GM18519 (cell line): ENCODE results near the gene MUC4.

Source experiments
- ATAC-seq: cut with Tn5 transposase; IDR thresholded peaks from one replicate; pipeline ENCODE4 v1.9.1; 2021; ENCODE audit warnings: mild to moderate bottlenecking, moderate library complexity; ENCODE audit not compliant: unreplicated experiment, low FRiP score

Gene MUC4

GRCh38 chr3:195708061-195708460 lies 103.7 kb downstream of the MUC4 start:
- no peak for ATAC-seq

DNA sequence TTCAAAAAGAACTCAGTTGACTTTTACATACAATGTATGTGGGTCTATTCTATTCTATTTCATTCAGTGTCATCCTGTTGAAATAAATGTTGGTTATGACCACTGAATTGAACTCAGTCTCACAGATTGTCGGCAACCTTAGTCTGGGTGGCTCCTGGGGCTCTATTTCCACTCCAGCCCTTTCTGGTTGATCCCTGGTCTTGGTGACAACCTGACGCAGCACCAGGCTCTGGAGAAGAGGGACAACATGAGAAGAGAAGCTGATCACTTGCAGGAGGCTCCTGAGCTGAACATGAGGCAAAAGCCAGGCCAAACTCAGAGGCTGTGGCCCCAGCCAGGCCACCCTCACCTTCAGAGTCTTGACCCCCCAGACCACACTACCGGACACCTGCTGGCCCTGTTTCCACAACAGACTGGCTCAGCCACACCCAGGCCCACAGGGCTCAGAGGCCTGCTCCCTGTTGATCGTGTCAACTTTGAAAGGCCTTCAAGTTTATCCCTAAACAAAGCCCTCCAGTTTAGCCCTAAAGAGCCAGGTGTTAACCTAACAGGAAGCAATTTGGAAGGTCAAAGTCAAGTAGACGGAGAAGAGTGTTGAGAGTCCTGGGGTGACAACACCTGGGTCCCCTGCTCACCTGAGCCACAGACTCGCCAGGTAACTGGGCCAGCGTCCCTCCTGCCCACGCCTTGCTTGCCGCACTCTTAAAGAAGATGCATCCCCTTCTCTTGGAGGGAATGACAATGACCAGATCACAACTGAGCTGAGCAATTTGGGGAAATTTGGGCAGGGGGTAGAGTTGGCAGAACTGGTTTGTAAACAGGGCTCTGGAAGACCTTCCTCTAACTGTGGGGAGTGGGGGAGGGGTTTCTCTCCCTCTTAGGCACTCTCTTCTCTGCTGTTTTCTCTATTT lies 106.4 kb downstream of the MUC4 start:
- ATAC-seq: no peak

GRCh38 chr3:195704433-195704999 lies 107.2 kb downstream of the MUC4 start:
- ATAC-seq: no peak

DNA sequence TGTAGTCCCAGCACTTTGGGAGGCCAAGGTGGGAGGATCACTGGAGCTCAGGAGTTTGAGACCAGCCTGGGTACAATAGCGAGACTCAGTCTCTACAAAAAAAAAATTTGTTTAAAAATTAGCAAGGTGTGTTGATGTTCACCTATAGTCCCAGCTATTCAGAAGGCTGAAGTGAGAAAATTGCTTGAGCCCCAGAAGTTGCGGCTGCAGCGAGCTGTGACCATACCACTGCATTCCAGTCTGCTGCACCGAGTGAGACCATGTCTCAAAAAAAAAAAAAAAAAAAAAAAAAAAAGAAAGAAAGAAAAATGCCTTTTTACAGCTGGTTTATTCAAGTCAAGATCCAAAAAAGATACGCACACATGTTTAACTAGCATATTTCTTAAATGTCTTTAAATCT lies 108.0 kb downstream of the MUC4 start:
- no peak for ATAC-seq

- no peak for ATAC-seq
These were observed 110.5 kb downstream of the MUC4 start for GRCh38 chr3:195701042-195701915.

DNA sequence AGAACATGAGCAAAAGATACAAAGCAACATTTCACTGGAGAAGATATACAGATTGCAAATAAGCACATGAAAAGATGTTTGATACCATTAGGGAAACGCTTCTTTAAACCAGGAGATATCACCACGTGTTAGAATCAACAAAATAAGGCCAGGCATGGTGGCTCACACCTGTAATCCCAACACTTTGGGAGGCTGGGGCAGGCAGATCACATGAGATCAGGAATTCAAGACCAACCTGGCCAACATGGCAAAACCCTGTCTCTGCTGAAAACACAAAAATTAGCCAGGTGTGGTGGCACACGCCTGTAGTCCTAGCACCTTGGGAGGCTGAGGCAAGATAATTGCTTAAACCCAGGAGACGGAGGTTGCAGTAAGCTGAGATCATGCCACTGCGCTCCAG lies 111.4 kb downstream of the MUC4 start:
- no peak for ATAC-seq

DNA sequence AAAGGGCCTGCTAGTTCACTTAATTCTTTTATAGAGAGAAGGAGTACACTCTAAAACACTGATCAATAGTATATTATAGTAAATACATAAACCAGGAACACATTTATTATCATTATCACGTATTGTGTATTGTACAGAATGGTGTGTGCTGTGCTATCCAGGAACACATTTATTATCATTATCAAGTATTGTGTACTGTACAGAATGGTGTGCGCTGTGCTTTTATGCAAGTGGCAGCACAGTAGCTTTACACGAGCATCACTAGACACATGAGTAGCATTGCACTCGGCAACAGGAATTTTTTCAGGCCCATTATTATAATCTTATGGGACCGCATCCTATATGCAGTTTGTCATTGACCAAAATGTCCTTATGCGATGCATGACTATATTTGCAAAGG lies 111.9 kb downstream of the MUC4 start:
- no peak for ATAC-seq

DNA sequence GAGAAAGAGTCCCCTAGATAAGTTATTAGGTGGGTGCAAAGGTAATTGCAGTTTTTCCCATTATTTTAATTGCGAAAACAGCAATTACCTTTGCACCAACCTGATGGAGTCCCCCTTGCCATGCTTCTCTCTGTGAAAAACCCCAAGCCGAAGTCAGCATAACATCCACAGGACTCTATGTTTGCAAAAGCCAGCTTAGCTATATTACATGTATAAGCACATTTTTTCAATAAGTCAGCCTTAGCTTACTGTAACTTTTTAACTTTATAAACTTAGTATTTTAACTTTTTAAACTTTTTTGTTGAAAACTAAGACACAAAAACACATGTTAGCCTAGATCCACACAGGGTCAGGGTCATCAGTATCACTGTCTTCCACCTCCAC lies 112.3 kb downstream of the MUC4 start:
- ATAC-seq: no peak

GRCh38 chr3:195698647-195699387 lies 112.9 kb downstream of the MUC4 start:
- no peak for ATAC-seq

- no peak for ATAC-seq
These were observed 113.4 kb downstream of the MUC4 start for GRCh38 chr3:195698325-195698646.

- ATAC-seq: no peak
These were observed 114.0 kb downstream of the MUC4 start for GRCh38 chr3:195697582-195698324.
